H9 (cell line): ENCODE data around the gene EHD1. TPM values are rescaled to one million over a fixed set of nuclear protein-coding genes. Genes with fewer than 3 reads are reported as not detected.

ENCODE experiments used
- DNase-seq: peaks from one replicate; pipeline ENCODE4 v3.0.0-alpha.2; 2017
- H2AFZ ChIP-seq: one replicate; pipeline ENCODE4 v1.6.1; 2013; ENCODE audit warnings: mild to moderate bottlenecking, low read length, control low read depth, moderate library complexity
- H2AK5ac ChIP-seq: 2 replicates; pipeline ENCODE4 v1.6.1; 2013; ENCODE audit warnings: low read length, control low read depth, mixed read lengths; ENCODE audit not compliant: insufficient read length
- H2BK120ac ChIP-seq: one replicate; pipeline ENCODE4 v1.6.1; 2013; ENCODE audit warnings: low read depth, mild to moderate bottlenecking, low read length, control low read depth, inconsistent platforms; ENCODE audit not compliant: poor library complexity, severe bottlenecking
- H2BK12ac ChIP-seq: 2 replicates; pipeline ENCODE4 v1.6.1; 2013; ENCODE audit warnings: low read length, control low read depth, mixed read lengths, low read depth; ENCODE audit not compliant: insufficient read length
- H2BK15ac ChIP-seq: 2 replicates; pipeline ENCODE4 v1.6.1; 2013; ENCODE audit warnings: low read depth, low read length, control low read depth
- H2BK20ac ChIP-seq: one replicate; pipeline ENCODE4 v1.6.1; 2013; ENCODE audit warnings: low read depth, mild to moderate bottlenecking, low read length, control low read depth, inconsistent platforms; ENCODE audit not compliant: poor library complexity, severe bottlenecking
- H2BK5ac ChIP-seq: 2 replicates; pipeline ENCODE4 v1.6.1; 2013; ENCODE audit warnings: low read length, control low read depth, mixed read lengths; ENCODE audit not compliant: insufficient read length
- H3K14ac ChIP-seq: 2 replicates; pipeline ENCODE4 v1.6.1; 2013; ENCODE audit warnings: low read length, control low read depth; ENCODE audit not compliant: insufficient read depth
- H3K18ac ChIP-seq: 2 replicates; pipeline ENCODE4 v1.6.1; 2013; ENCODE audit warnings: low read depth, mild to moderate bottlenecking, mixed read lengths, low read length, control low read depth; ENCODE audit not compliant: insufficient read length
- H3K23ac ChIP-seq: 2 replicates; pipeline ENCODE4 v1.6.1; 2013; ENCODE audit warnings: low read length, control low read depth, mixed read lengths, low read depth; ENCODE audit not compliant: insufficient read length
- H3K23me2 ChIP-seq: 2 replicates; pipeline ENCODE4 v1.6.1; 2013; ENCODE audit warnings: low read depth, mild to moderate bottlenecking, mixed read lengths, low read length, control low read depth; ENCODE audit not compliant: insufficient read length, poor library complexity, severe bottlenecking
- H3K27ac ChIP-seq: 2 replicates; pipeline ENCODE4 v1.5.1; 2013; ENCODE audit warnings: low read length, control low read depth, mixed read lengths, low read depth; ENCODE audit not compliant: insufficient read length
- H3K27me3 ChIP-seq: 2 replicates; pipeline ENCODE4 v1.6.1; 2013; ENCODE audit warnings: low read length, control low read depth, inconsistent platforms; ENCODE audit not compliant: insufficient read depth
- H3K4ac ChIP-seq: 2 replicates; pipeline ENCODE4 v1.6.1; 2013; ENCODE audit warnings: low read depth, mild to moderate bottlenecking, control low read depth, inconsistent platforms, low read length, moderate library complexity
- H3K4me1 ChIP-seq: 2 replicates; pipeline ENCODE4 v1.6.1; 2013; ENCODE audit warnings: low read length, control low read depth, inconsistent platforms; ENCODE audit not compliant: insufficient read depth
- H3K4me2 ChIP-seq: 2 replicates; pipeline ENCODE4 v1.6.1; 2013; ENCODE audit warnings: low read length, control low read depth, mixed read lengths; ENCODE audit not compliant: insufficient read length, insufficient read depth
- H3K56ac ChIP-seq: 2 replicates; pipeline ENCODE4 v1.6.1; 2013; ENCODE audit warnings: low read depth, mild to moderate bottlenecking, mixed read lengths, low read length, control low read depth; ENCODE audit not compliant: insufficient read length
- H3K79me1 ChIP-seq: 2 replicates; pipeline ENCODE4 v1.6.1; 2013; ENCODE audit warnings: low read depth, mild to moderate bottlenecking, moderate library complexity, low read length, control low read depth, inconsistent platforms; ENCODE audit not compliant: insufficient read depth, poor library complexity, severe bottlenecking
- H3K79me2 ChIP-seq: 2 replicates; pipeline ENCODE4 v1.6.1; 2013; ENCODE audit warnings: low read length, control low read depth, inconsistent platforms; ENCODE audit not compliant: insufficient read depth
- H3K9ac ChIP-seq: 2 replicates; pipeline ENCODE4 v1.6.1; 2013; ENCODE audit warnings: low read length, control low read depth, mixed read lengths; ENCODE audit not compliant: insufficient read length; ENCODE audit errors: extremely low read depth
- H3K9me3 ChIP-seq: one replicate; pipeline ENCODE4 v1.6.1; 2013; ENCODE audit warnings: low read depth, low read length, inconsistent platforms; ENCODE audit not compliant: control insufficient read depth
- H3T11ph ChIP-seq: one replicate; pipeline ENCODE4 v1.6.1; 2013; ENCODE audit warnings: mild to moderate bottlenecking, low read length, control low read depth, inconsistent platforms
- H4K20me1 ChIP-seq: one replicate; pipeline ENCODE4 v1.6.1; 2013; ENCODE audit not compliant: control insufficient read depth, insufficient read length, insufficient read depth
- H4K5ac ChIP-seq: 2 replicates; pipeline ENCODE4 v1.6.1; 2013; ENCODE audit warnings: low read depth, mild to moderate bottlenecking, mixed read lengths, low read length, control low read depth; ENCODE audit not compliant: insufficient read length
- H4K8ac ChIP-seq: replicated peaks from 2 replicates; pipeline ENCODE4 v1.6.1; 2013; ENCODE audit warnings: low read length, control low read depth, mixed read lengths, low read depth; ENCODE audit not compliant: insufficient read length
- H4K91ac ChIP-seq: 2 replicates; pipeline ENCODE4 v1.6.1; 2013; ENCODE audit warnings: low read depth, mild to moderate bottlenecking, moderate library complexity, mixed read lengths, low read length, control low read depth; ENCODE audit not compliant: insufficient read length
- H3K27ac Mint-ChIP-seq, 3 experiments: 2 replicates in 2 of 3; 3 replicates in 1 of 3; pipeline ENCODE4 v1.8.0; 2020 to 2021; ENCODE audit warnings: mixed read lengths in 3 of 3, mild to moderate bottlenecking in 1 of 3, moderate library complexity in 1 of 3
- H3K27me3 Mint-ChIP-seq: 2 replicates; pipeline ENCODE4 v1.8.0; 2021; ENCODE audit warnings: low read depth, mild to moderate bottlenecking, moderate library complexity, mixed read lengths
- H3K36me3 Mint-ChIP-seq, 3 experiments: 2 replicates in 2 of 3; 3 replicates in 1 of 3; pipeline ENCODE4 v1.8.0; 2020 to 2021; ENCODE audit warnings: low read depth in 3 of 3, mixed read lengths in 3 of 3; ENCODE audit not compliant: insufficient read depth in 1 of 3
- H3K4me1 Mint-ChIP-seq, 2 experiments: 2 replicates each; pipeline ENCODE4 v1.8.0; 2020; ENCODE audit warnings: mixed read lengths in 2 of 2
- H3K4me3 Mint-ChIP-seq, 2 experiments: 2 replicates in 1 of 2; 3 replicates in 1 of 2; pipeline ENCODE4 v1.8.0; 2020 to 2021; ENCODE audit warnings: mild to moderate bottlenecking in 2 of 2, mixed read lengths in 2 of 2, moderate library complexity in 1 of 2
- H3K9me3 Mint-ChIP-seq, 2 experiments: 2 replicates in 1 of 2; 3 replicates in 1 of 2; pipeline ENCODE4 v1.8.0; 2020; ENCODE audit warnings: mild to moderate bottlenecking in 2 of 2, mixed read lengths in 2 of 2, moderate library complexity in 1 of 2
- WGBS: extraction: QIAGEN DNeasy Blood & Tissue Kit; methylation state at CpG from one replicate; pipeline ENCODE4 v1.1.7; 2013; ENCODE audit warnings: missing lambda C conversion rate, low lambda C conversion rate, mixed read lengths; ENCODE audit not compliant: insufficient read length; ENCODE audit errors: extremely low coverage; 5-methylcytosine and 5-hydroxymethylcytosine counted together
- total RNA-seq: library from RNA; stranded (reverse); gene quantifications from 2 replicates; pipeline ENCODE4 v1.2.1, GENCODE V29; 2021
- TF ChIP-seq, protein P1 (sequence below): fragments of 200-600 bp; sonication (generic); conservative IDR thresholded peaks from 3 replicates; pipeline ENCODE4 v1.8.0; 2021; ENCODE audit warnings: antibody characterized with exemption, mild to moderate bottlenecking

Gene EHD1
- total RNA-seq, 1 experiment from 2014 or later = 31.0 TPM

DNA sequence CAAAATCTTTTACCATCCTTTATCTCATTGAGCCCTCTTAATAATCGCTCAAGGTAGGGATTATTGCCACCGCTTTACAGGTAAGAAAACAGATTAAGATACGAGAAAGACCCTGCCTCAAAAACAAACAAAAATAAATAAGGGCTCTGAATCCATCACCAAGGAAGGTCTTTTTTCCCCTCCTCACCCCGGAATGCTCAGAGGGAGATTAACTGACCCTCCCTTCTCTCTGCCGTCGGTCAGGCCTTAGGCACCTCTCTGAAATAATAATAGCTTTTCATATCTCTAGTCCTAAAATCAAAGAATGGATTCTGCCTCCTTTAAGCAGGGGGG is 39.2 kb upstream of the EHD1 start:
- no peaks in the 10 kb centered on the region for H3K9me3 Mint-ChIP-seq
- H3K27me3 Mint-ChIP-seq = no peaks in the 10 kb centered on the region
- peaks cover 18 to 22% of the 10 kb centered on the region in 2 experiments for H3K4me1 Mint-ChIP-seq
- Histone ChIP-seq H3K79me1 (no peaks in the 10 kb centered on the region), H3K4me1 (no peaks in the 10 kb centered on the region), H3K27ac (no peak overlapping the region), H3K27me3 (no peaks in the 10 kb centered on the region), H2BK20ac (no peak overlapping the region), H4K8ac (no peak overlapping the region), H3K9me3 (no peaks in the 10 kb centered on the region), H3K4me2 (peak overlapping the region; percentile 66), H3K18ac (no peak overlapping the region), H4K91ac (no peak overlapping the region), H3K79me2 (no peaks in the 10 kb centered on the region), H2AK5ac (no peak overlapping the region), H3T11ph (no peak overlapping the region), H2AFZ (no peak overlapping the region), H3K56ac (no peak overlapping the region), H3K23me2 (peaks cover 10% of the 10 kb centered on the region), H3K9ac (peak overlapping the region; percentile 61), H4K20me1 (no peaks in the 10 kb centered on the region), H3K14ac (no peak overlapping the region), H2BK5ac (no peak overlapping the region), H3K23ac (no peak overlapping the region), H2BK15ac (no peak overlapping the region), H2BK12ac (no peak overlapping the region), H2BK120ac (no peak overlapping the region), H3K4ac (no peak overlapping the region), H4K5ac (no peak overlapping the region)
- H3K36me3 Mint-ChIP-seq = peaks cover 4 to 12% (median 6%) of the 10 kb centered on the region in 3 experiments; a peak in 6 of 7 replicates
- peak overlapping the region; percentile 81 to 97 (median 86) for H3K27ac Mint-ChIP-seq
- TF ChIP-seq, protein P1, sequence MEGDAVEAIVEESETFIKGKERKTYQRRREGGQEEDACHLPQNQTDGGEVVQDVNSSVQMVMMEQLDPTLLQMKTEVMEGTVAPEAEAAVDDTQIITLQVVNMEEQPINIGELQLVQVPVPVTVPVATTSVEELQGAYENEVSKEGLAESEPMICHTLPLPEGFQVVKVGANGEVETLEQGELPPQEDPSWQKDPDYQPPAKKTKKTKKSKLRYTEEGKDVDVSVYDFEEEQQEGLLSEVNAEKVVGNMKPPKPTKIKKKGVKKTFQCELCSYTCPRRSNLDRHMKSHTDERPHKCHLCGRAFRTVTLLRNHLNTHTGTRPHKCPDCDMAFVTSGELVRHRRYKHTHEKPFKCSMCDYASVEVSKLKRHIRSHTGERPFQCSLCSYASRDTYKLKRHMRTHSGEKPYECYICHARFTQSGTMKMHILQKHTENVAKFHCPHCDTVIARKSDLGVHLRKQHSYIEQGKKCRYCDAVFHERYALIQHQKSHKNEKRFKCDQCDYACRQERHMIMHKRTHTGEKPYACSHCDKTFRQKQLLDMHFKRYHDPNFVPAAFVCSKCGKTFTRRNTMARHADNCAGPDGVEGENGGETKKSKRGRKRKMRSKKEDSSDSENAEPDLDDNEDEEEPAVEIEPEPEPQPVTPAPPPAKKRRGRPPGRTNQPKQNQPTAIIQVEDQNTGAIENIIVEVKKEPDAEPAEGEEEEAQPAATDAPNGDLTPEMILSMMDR = no peak
- H3K4me3 Mint-ChIP-seq = peak overlapping the region; percentile 84 to 90
- DNase-seq = no peak
- whole genome bisulfite sequencing = no CpG with 5 or more reads among the region's 6 CpGs
